K562 (cell line): ENCODE measurements around the gene CLTB. TPM values are rescaled to one million over a fixed set of nuclear protein-coding genes. Genes with fewer than 3 reads are reported as not detected.

Experiments
- ATAC-seq: fragments of 200-7000 bp; cut with Tn5 transposase; 3 replicates; pipeline ENCODE4 v1.9.1; 2020; ENCODE audit warnings: moderate library complexity
- BruUV-seq: library from RNA; stranded (reverse); fragments of 400-500 nt; replicated peaks from 2 replicates; lab custom pipeline; 2021; lab: Mats Ljungman, UMichigan
- CTCF ChIA-PET: fragments of 300-600 bp; formaldehyde crosslinking; extraction: SDS; loops from one replicate; lab custom pipeline; 2021; ENCODE audit warnings: low intra/inter-chr PET ratio; lab: Yijun Ruan, JAX
- POLR2A ChIA-PET: fragments of 300-600, 350-650 bp; sonication (Branson Sonifier 250); formaldehyde crosslinking; extraction: SDS; loops from one replicate; lab custom pipeline; 2021; ENCODE audit warnings: antibody characterized with exemption, inconsistent platforms; lab: Yijun Ruan, JAX
- DNase-seq, 4 experiments: peaks; one replicate each; pipeline versions ENCODE4 v3.0.0 to v3.0.0-alpha.2; 2011 to 2018; ENCODE audit warnings: low spot score in 3 of 4, mixed read lengths in 3 of 4; ENCODE audit errors: extremely low read depth in 1 of 4
- FAIRE-seq: peaks from 2 replicates; lab custom pipeline; 2011; peaks lifted over from hg19 to GRCh38; lab: Jason Lieb, UNC
- H2AFZ ChIP-seq: 2 replicates; pipeline ENCODE4 v1.6.0; 2011; ENCODE audit warnings: low read depth, low read length, control low read depth, inconsistent platforms
- H3K27ac ChIP-seq: fragments of 200-600 bp; 3 replicates; pipeline ENCODE4 v1.8.0; 2011; ENCODE audit warnings: low read depth, mild to moderate bottlenecking, control low read depth, inconsistent platforms, low read length, moderate library complexity, mixed read lengths; ENCODE audit errors: extremely low read depth
- H3K27me3 ChIP-seq, 2 experiments: fragments of 300-600 bp in 1 of 2; 2 replicates in 1 of 2; 3 replicates in 1 of 2; pipeline versions ENCODE4 v1.6.0 to v1.8.0; 2011; ENCODE audit warnings: inconsistent platforms in 2 of 2, low read length in 2 of 2, mild to moderate bottlenecking in 1 of 2, mixed read lengths in 1 of 2, moderate library complexity in 1 of 2; ENCODE audit not compliant: control insufficient read depth in 2 of 2, insufficient read depth in 2 of 2
- H3K36me3 ChIP-seq: fragments of 300-600 bp; 3 replicates; pipeline ENCODE4 v1.8.0; 2011; ENCODE audit warnings: mild to moderate bottlenecking, low read length, inconsistent platforms; ENCODE audit not compliant: control insufficient read depth, insufficient read depth
- H3K4me1 ChIP-seq, 2 experiments: fragments of 200-600 bp in 1 of 2; replicated peaks in 1 of 2; 2 replicates in 1 of 2; 3 replicates in 1 of 2; pipeline versions ENCODE4 v1.5.1 to v1.8.0; 2011; ENCODE audit warnings: inconsistent platforms in 2 of 2, low read length in 2 of 2, mild to moderate bottlenecking in 1 of 2, mixed read lengths in 1 of 2, moderate library complexity in 1 of 2; ENCODE audit not compliant: control insufficient read depth in 2 of 2, insufficient read depth in 2 of 2
- H3K4me2 ChIP-seq: 2 replicates; pipeline ENCODE4 v1.6.1; 2011; ENCODE audit warnings: low read length, control low read depth, inconsistent platforms, mixed read lengths; ENCODE audit not compliant: insufficient read depth
- H3K4me3 ChIP-seq: fragments of 200-600 bp; sonication (generic), shearing (Covaris generic); 2 replicates; pipeline ENCODE4 v1.5.1; 2016; ENCODE audit warnings: control low read depth, inconsistent platforms
- H3K79me2 ChIP-seq: fragments of 200-600 bp; 3 replicates; pipeline ENCODE4 v1.8.0; 2011; ENCODE audit warnings: low read length, inconsistent platforms; ENCODE audit not compliant: control insufficient read depth, insufficient read depth
- H3K9ac ChIP-seq, 2 experiments: 2 replicates each; pipeline versions ENCODE4 v1.6.0 to v1.6.1; 2011; ENCODE audit warnings: low read depth in 2 of 2, low read length in 2 of 2, control low read depth in 1 of 2, inconsistent platforms in 1 of 2, mild to moderate bottlenecking in 1 of 2, mixed read lengths in 1 of 2; ENCODE audit not compliant: insufficient read depth in 1 of 2
- H3K9me1 ChIP-seq: one replicate; pipeline ENCODE4 v1.6.0; 2011; ENCODE audit warnings: inconsistent platforms, mild to moderate bottlenecking, low read length, moderate library complexity; ENCODE audit not compliant: control insufficient read depth, insufficient read depth
- H3K9me3 ChIP-seq: replicated peaks from 2 replicates; pipeline ENCODE4 v1.5.1; 2011; ENCODE audit warnings: low read depth, low read length, inconsistent platforms; ENCODE audit not compliant: control insufficient read depth, insufficient read depth
- H4K20me1 ChIP-seq: replicated peaks from 2 replicates; pipeline ENCODE4 v1.6.1; 2011; ENCODE audit warnings: low read length, inconsistent platforms, mixed read lengths; ENCODE audit not compliant: control insufficient read depth, insufficient read depth
- FOXA3 ChIP-seq, 2 experiments: fragments of 450-650 bp in 1 of 2; sonication (generic) in 1 of 2; formaldehyde crosslinking; IDR thresholded peaks in 1 of 2; conservative IDR thresholded peaks in 1 of 2; 2 replicates each; pipeline versions ENCODE4 v1.4.0 to v1.8.0; 2020 to 2022; ENCODE audit warnings: mild to moderate bottlenecking in 2 of 2, missing genetic modification reagents in 1 of 2
- RBM34 ChIP-seq: fragments of 200-400 bp; formaldehyde crosslinking; IDR thresholded peaks from 2 replicates; pipeline ENCODE4 v1.6.1; 2018; ENCODE audit warnings: low read length, borderline replicate concordance; ENCODE audit not compliant: insufficient read depth
- RUNX1 ChIP-seq: sonication (generic); IDR thresholded peaks from 2 replicates; pipeline ENCODE4 v1.6.1; 2016; ENCODE audit warnings: antibody characterized with exemption, low read depth
- SRSF7 ChIP-seq: fragments of 200-400 bp; formaldehyde crosslinking; optimal IDR thresholded peaks from 2 replicates; pipeline ENCODE3; 2017; ENCODE audit warnings: mild to moderate bottlenecking, low read depth, low read length
- TAF7 ChIP-seq: fragments of 450-650 bp; IDR thresholded peaks from 2 replicates; pipeline ENCODE4 v1.6.1; 2016; ENCODE audit warnings: missing genetic modification characterization, missing compliant biosample characterization
- TEAD4 ChIP-seq, 2 experiments: sonication (generic) in 1 of 2; formaldehyde crosslinking in 1 of 2; IDR thresholded peaks; 2 replicates each; pipeline versions ENCODE4 v1.6.1 to v1.8.0; 2012 to 2022; ENCODE audit warnings: borderline replicate concordance in 1 of 2, inconsistent platforms in 1 of 2, low read length in 1 of 2, mild to moderate bottlenecking in 1 of 2, missing genetic modification reagents in 1 of 2
- USF1 ChIP-seq: sonication (generic); formaldehyde crosslinking; IDR thresholded peaks from 2 replicates; pipeline ENCODE4 v1.9.0; 2022; ENCODE audit warnings: mild to moderate bottlenecking, missing genetic modification reagents
- ZBTB2 ChIP-seq: fragments of 450-650 bp; IDR thresholded peaks from 2 replicates; pipeline ENCODE4 v1.6.1; 2016; ENCODE audit warnings: antibody characterized with exemption
- ZNF316 ChIP-seq: fragments of 450-650 bp; IDR thresholded peaks from 2 replicates; pipeline ENCODE4 v1.6.1; 2016
- ZNF408 ChIP-seq: fragments of 250-450 bp; sonication (Bioruptor Pico); IDR thresholded peaks from 2 replicates; pipeline ENCODE4 v1.4.0; 2020; ENCODE audit warnings: low read depth, mild to moderate bottlenecking, moderate library complexity
- WGBS: fragments of 100-300 bp; shearing (Covaris generic); methylation state at CpG from one replicate; pipeline ENCODE4 v1.1.6; 2016; ENCODE audit warnings: low coverage, mixed read lengths; ENCODE audit not compliant: insufficient coverage; ENCODE audit errors: missing lambda C conversion rate; 5-methylcytosine and 5-hydroxymethylcytosine counted together
- in situ Hi-C: fragments of 300-500 bp; cut with MboI; formaldehyde crosslinking; loops from 4 replicates; pipeline ENCODE4 v1.15.0; 2018; ENCODE audit warnings: inconsistent platforms, mixed read lengths
- intact Hi-C: fragments of 100-400 bp; cut with micrococcal nuclease; formaldehyde crosslinking; loops from 2 replicates; pipeline ENCODE4 v1.14.2; 2022
- polyA plus RNA-seq, 8 experiments: library from polyadenylated mRNA; depleted of rRNA in 4 of 8; stranded (reverse) in 5 of 8; unstranded in 3 of 8; fragments of >200 nt; fragmentation: Nextera tagmentation in 2 of 8; fragmentation: Illumina TruSeq in 1 of 8; extraction: Ambion mirVana in 2 of 8; extraction: Trizol in 1 of 8; gene quantifications; 2 replicates each; pipeline versions ENCODE4 v1.2.1 to v1.2.3, GENCODE V29; 2011 to 2014; ENCODE audit warnings: inconsistent platforms in 1 of 8, missing spikeins in 1 of 8
- total RNA-seq, 7 experiments: library from RNA; depleted of rRNA in 6 of 7; stranded (reverse); fragments of >200 nt in 6 of 7; fragmentation: Illumina TruSeq in 2 of 7; extraction: Trizol in 2 of 7; gene quantifications; 2 replicates each; pipeline versions ENCODE4 v1.2.1 to v1.2.3, GENCODE V29; 2011 to 2021; ENCODE audit warnings: low replicate concordance in 1 of 7

CLTB gene
- total and polyA plus RNA-seq, 9 of the 15 experiments (the other 6 are each of a cell fraction or from before 2014, with no cell fraction given) = 1.8 to 117 (median 39.0) TPM

GRCh38 chr5:176366232-176366894 is 50.0 kb downstream of the CLTB start:
- intact Hi-C loops = no loop called here
- POLR2A ChIA-PET = interaction anchor here (0.6 kb wide), 1 partner anchor 9 kb away, joined by 3 read pairs; no protein-coding TSS in a partner anchor
- ATAC-seq = no peak

More at GRCh38 chr5:176366232-176366894, 50.0 kb downstream of the CLTB start:
- Histone ChIP-seq H2AFZ (no peak overlapping the region), H3K9me3 (no peaks in the 10 kb centered on the region), H3K36me3 (no peaks in the 10 kb centered on the region), H3K79me2 (peaks cover 3% of the 10 kb centered on the region), H3K9ac (no peak overlapping the region), H3K9me1 (no peaks in the 10 kb centered on the region), H4K20me1 (no peaks in the 10 kb centered on the region), H3K27me3 (no peaks in the 10 kb centered on the region), H3K4me3 (no peak overlapping the region), H3K4me2 (no peak overlapping the region), H3K27ac (no peak overlapping the region), H3K4me1 (peaks cover 5 to 14% of the 10 kb centered on the region in 2 experiments; a peak in 4 of 5 replicates)
- BruUV-seq = no TSS peak
- no peak for DNase-seq
- CTCF ChIA-PET = no interaction called here
- in situ Hi-C loops = no loop called here
- TF ChIP-seq RBM34 (no peak), RUNX1 (no peak), TAF7 (tag) (no peak), TEAD4 (IDR thresholded peaks at IDR 0.05; ENCODE audit: low read length) (no peak), TEAD4 (CRISPR knock-in tag; IDR thresholded peaks at IDR 0.05; ENCODE audit: borderline replicate concordance) (no peak), ZNF408 (CRISPR knock-in tag) (no peak), SRSF7 (no peak), ZNF316 (no peak), ZBTB2 (no peak), USF1 (CRISPR knock-in tag) (no peak), FOXA3 (CRISPR knock-in tag; conservative IDR thresholded peaks at IDR 0.05 in 1 of 2, IDR thresholded peaks at IDR 0.05 in 1 of 2) (no peak)
- FAIRE-seq = no peak
- WGBS = 74% methylated on average over 24 of the region's 38 CpGs
